SU-DHL-6 (cell line): ENCODE data around the gene HMX1.

ENCODE experiments used
- H2AFZ ChIP-seq: fragments of 200-600 bp; sonication (generic); 2 replicates; pipeline ENCODE4 v1.6.1; 2014; ENCODE audit warnings: low read depth, mild to moderate bottlenecking, moderate library complexity, mixed read lengths, antibody characterized with exemption, low read length; ENCODE audit not compliant: severe bottlenecking
- H3F3A ChIP-seq: fragments of 200-600 bp; shearing (Covaris generic); 2 replicates; pipeline ENCODE4 v1.6.0; 2016; ENCODE audit warnings: antibody characterized with exemption, mild to moderate bottlenecking; ENCODE audit not compliant: insufficient read depth
- H3K27ac ChIP-seq: fragments of 200-600 bp; sonication (generic); 2 replicates; pipeline ENCODE4 v1.5.1; 2016; ENCODE audit warnings: low read depth, mild to moderate bottlenecking, low read length, moderate library complexity, mixed read lengths
- H3K27me3 ChIP-seq: fragments of 200-600 bp; sonication (generic), shearing (Covaris generic); 2 replicates; pipeline ENCODE4 v1.6.0; 2014; ENCODE audit warnings: mild to moderate bottlenecking, low read length
- H3K36me3 ChIP-seq: fragments of 200-600 bp; sonication (generic); 2 replicates; pipeline ENCODE4 v1.6.1; 2014; ENCODE audit warnings: mild to moderate bottlenecking, low read length, mixed read lengths
- H3K4me2 ChIP-seq: fragments of 300-600, 200-600 bp; shearing (Covaris generic), sonication (generic); 2 replicates; pipeline ENCODE4 v1.6.0; 2014; ENCODE audit warnings: low read length, low read depth, mild to moderate bottlenecking; ENCODE audit not compliant: poor library complexity, severe bottlenecking
- H3K4me3 ChIP-seq: fragments of 200-600 bp; sonication (generic); 2 replicates; pipeline ENCODE4 v1.5.1; 2014; ENCODE audit warnings: antibody characterized with exemption, low read length, mild to moderate bottlenecking, mixed read lengths; ENCODE audit not compliant: insufficient read depth, poor library complexity, severe bottlenecking
- H3K79me2 ChIP-seq: fragments of 200-600 bp; sonication (generic); 2 replicates; pipeline ENCODE4 v1.6.1; 2014; ENCODE audit warnings: mild to moderate bottlenecking, low read length, moderate library complexity; ENCODE audit not compliant: insufficient read depth
- H3K9ac ChIP-seq: fragments of 200-600 bp; sonication (generic); 2 replicates; pipeline ENCODE4 v1.7.0; 2014; ENCODE audit warnings: mild to moderate bottlenecking, low read length
- H3K9me2 ChIP-seq: fragments of 200-600 bp; sonication (generic); replicated peaks from 2 replicates; pipeline ENCODE4 v1.6.1; 2014; ENCODE audit warnings: low read length; ENCODE audit not compliant: insufficient read depth
- H3K9me3 ChIP-seq: fragments of 200-600 bp; sonication (generic); 2 replicates; pipeline ENCODE4 v1.6.1; 2014; ENCODE audit warnings: low read length, mixed read lengths; ENCODE audit not compliant: insufficient read depth
- H4K20me1 ChIP-seq: fragments of 200-600 bp; sonication (generic); 2 replicates; pipeline ENCODE4 v1.6.1; 2014; ENCODE audit warnings: low read depth, mild to moderate bottlenecking, antibody characterized with exemption, low read length, moderate library complexity, mixed read lengths
- EZH2phosphoT487 ChIP-seq: fragments of 200-600 bp; sonication (generic), shearing (Covaris generic); conservative IDR thresholded peaks from 2 replicates; pipeline ENCODE4 v1.6.1; 2018; ENCODE audit warnings: mild to moderate bottlenecking, antibody characterized with exemption, low read length, moderate library complexity, mixed read lengths
- TF ChIP-seq, protein P1 (sequence below): fragments of 200-600 bp; sonication (generic); IDR thresholded peaks from one replicate; pipeline ENCODE4 v1.5.1; 2017; ENCODE audit warnings: antibody characterized with exemption, mild to moderate bottlenecking, low read length, moderate library complexity; ENCODE audit not compliant: insufficient read depth, poor library complexity, severe bottlenecking

Gene HMX1

DNA sequence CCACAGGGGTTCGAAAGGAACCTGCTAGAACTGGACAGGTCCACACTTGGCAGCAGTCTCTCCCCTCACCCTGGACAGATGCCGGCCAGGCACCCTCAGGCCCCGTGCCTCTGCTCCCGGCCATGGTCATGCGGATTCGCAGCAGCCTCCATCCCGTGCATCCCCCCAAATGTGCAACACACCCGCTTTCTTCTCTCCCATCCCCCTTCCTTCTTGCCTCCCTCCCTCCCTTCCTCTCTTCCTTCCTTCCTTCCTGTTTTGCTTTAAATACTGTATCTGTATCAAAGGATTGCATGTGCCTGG, 35.0 kb upstream of the HMX1 start:
- no peak overlapping the region for H3K4me2 ChIP-seq
- H3K36me3 ChIP-seq = no peaks in the 10 kb centered on the region
- H3K9me3 ChIP-seq = no peaks in the 10 kb centered on the region
- H2AFZ ChIP-seq = no peak overlapping the region
- no peak overlapping the region for H3K4me3 ChIP-seq
- H3K27me3 ChIP-seq = no peaks in the 10 kb centered on the region
- H3K27ac ChIP-seq = no peak overlapping the region
- TF ChIP-seq, protein P1, sequence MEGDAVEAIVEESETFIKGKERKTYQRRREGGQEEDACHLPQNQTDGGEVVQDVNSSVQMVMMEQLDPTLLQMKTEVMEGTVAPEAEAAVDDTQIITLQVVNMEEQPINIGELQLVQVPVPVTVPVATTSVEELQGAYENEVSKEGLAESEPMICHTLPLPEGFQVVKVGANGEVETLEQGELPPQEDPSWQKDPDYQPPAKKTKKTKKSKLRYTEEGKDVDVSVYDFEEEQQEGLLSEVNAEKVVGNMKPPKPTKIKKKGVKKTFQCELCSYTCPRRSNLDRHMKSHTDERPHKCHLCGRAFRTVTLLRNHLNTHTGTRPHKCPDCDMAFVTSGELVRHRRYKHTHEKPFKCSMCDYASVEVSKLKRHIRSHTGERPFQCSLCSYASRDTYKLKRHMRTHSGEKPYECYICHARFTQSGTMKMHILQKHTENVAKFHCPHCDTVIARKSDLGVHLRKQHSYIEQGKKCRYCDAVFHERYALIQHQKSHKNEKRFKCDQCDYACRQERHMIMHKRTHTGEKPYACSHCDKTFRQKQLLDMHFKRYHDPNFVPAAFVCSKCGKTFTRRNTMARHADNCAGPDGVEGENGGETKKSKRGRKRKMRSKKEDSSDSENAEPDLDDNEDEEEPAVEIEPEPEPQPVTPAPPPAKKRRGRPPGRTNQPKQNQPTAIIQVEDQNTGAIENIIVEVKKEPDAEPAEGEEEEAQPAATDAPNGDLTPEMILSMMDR = no peak
- TF ChIP-seq EZH2phosphoT487 = no peak
- H4K20me1 ChIP-seq = no peaks in the 10 kb centered on the region
- H3K79me2 ChIP-seq = no peaks in the 10 kb centered on the region
- no peaks in the 10 kb centered on the region for H3F3A ChIP-seq
- no peak overlapping the region for H3K9ac ChIP-seq
- no peaks in the 10 kb centered on the region for H3K9me2 ChIP-seq

DNA sequence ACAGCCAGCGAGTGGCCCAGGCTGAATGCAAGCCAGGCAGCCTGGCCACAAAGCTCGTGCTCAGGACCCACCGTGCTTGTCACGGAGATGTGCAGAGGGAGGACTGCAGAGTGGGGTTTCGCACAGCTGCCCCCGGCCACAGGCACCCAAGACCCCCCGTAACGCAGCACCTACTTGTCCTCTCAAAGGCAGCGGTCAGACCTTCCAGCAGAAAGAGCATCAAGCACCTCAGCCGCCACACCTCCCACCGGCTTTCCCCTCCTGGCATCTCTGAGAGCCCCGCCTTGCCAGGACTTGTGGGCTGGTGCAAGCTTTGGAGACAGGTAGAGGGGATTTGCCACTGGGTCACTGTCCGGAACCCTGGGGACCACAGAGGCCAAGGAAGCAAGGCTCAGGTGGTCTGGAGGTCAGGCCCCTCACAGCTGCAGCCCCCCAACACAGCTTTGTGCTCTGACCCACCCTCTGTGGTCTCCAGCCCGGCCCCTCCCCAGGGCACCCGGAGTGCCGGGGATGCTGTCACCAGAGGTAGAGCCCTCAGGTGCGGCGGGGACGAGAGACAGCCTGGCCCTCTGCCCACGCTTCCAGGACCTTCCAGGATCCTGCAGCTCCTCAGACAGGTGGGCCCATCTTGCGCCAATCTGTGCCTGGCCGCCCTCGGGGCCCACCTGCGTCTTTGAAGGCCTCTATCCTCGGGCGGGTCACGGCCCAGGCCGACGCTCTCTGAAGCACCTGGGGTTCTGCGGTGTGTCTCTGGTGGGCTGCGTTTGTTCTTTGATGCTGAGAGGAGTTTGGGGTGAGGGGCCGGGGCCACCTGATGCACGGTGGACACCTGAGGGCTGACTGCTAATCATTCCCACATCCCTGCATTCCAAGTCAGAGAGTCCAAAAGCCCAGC, 34.4 kb upstream of the HMX1 start:
- Histone ChIP-seq H3K4me2 (no peak overlapping the region), H3K9me3 (no peaks in the 10 kb centered on the region), H3K27me3 (no peaks in the 10 kb centered on the region), H3K36me3 (no peaks in the 10 kb centered on the region), H4K20me1 (no peaks in the 10 kb centered on the region), H3K9ac (no peak overlapping the region), H3K9me2 (no peaks in the 10 kb centered on the region), H3K4me3 (no peak overlapping the region), H2AFZ (no peak overlapping the region), H3K79me2 (no peaks in the 10 kb centered on the region), H3K27ac (no peak overlapping the region), H3F3A (no peaks in the 10 kb centered on the region)
- no peak for TF ChIP-seq EZH2phosphoT487
- TF ChIP-seq, protein P1 = no peak

DNA sequence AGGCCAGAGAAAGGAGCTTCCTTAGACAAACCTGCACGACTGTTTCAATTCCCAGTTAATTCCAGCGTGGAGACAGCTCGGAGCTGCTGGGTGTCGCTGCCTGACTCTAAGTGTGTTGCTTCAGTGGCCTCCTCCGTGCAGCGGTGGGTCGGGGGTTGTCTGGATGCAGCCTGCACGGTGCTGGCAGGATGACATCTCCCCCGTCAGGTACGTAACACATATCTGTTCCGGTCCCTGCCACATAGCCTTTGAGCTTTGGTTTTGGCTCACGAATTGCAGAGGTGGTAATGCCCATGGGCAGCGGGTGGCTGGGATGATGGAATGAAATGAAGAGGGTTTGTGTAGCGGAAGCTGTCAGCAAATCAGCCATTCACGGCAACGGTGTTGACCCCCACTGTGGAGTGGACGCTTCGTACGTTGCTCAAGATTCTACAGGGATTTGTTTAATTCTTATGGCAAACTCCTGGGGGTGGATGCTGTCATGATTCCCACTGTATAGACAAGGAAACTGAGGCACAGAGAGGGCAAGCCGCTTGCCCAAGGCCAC, 33.7 kb upstream of the HMX1 start:
- no peaks in the 10 kb centered on the region for H3K36me3 ChIP-seq
- no peaks in the 10 kb centered on the region for H3K27me3 ChIP-seq
- no peaks in the 10 kb centered on the region for H3K9me3 ChIP-seq
- no peak overlapping the region for H2AFZ ChIP-seq
- no peak for TF ChIP-seq EZH2phosphoT487
- TF ChIP-seq, protein P1 = no peak
- H3K9me2 ChIP-seq = no peaks in the 10 kb centered on the region
- no peaks in the 10 kb centered on the region for H3F3A ChIP-seq
- no peak overlapping the region for H3K4me2 ChIP-seq
- H3K9ac ChIP-seq = no peak overlapping the region
- H3K27ac ChIP-seq = no peak overlapping the region
- H4K20me1 ChIP-seq = no peaks in the 10 kb centered on the region
- no peaks in the 10 kb centered on the region for H3K79me2 ChIP-seq
- no peak overlapping the region for H3K4me3 ChIP-seq
